KOPT-K1 (cell line): ENCODE data around the gene PIGU.
A peak's percentile ranks its signal among the peaks of the same experiment; 100 is the strongest.

ENCODE experiments used
- H3K27ac ChIP-seq: fragments of 200-600 bp; sonication (generic); 2 replicates; pipeline ENCODE4 v1.5.1; 2016; ENCODE audit warnings: antibody characterized with exemption, mild to moderate bottlenecking, low read depth, low read length; ENCODE audit not compliant: poor library complexity, severe bottlenecking
- H3K36me3 ChIP-seq: fragments of 200-600 bp; sonication (generic); 2 replicates; pipeline ENCODE4 v1.5.1; 2017; ENCODE audit warnings: antibody characterized with exemption, mild to moderate bottlenecking, low read length, moderate library complexity; ENCODE audit not compliant: insufficient read depth
- H3K9me3 ChIP-seq: fragments of 200-600 bp; sonication (generic); 2 replicates; pipeline ENCODE4 v1.5.1; 2017; ENCODE audit warnings: antibody characterized with exemption, low read length, mild to moderate bottlenecking; ENCODE audit not compliant: insufficient read depth, poor library complexity, severe bottlenecking

Gene PIGU

GRCh38 chr20:34574426-34574825 lies 102.5 kb downstream of the PIGU start:
- no peak overlapping the region for H3K27ac ChIP-seq
- peaks cover 56% of the 10 kb centered on the region for H3K36me3 ChIP-seq
- no peaks in the 10 kb centered on the region for H3K9me3 ChIP-seq

GRCh38 chr20:34573541-34574300 lies 103.2 kb downstream of the PIGU start:
- Histone ChIP-seq H3K36me3 (peaks cover 50% of the 10 kb centered on the region), H3K9me3 (no peaks in the 10 kb centered on the region), H3K27ac (no peak overlapping the region)

GRCh38 chr20:34571753-34572152 lies 105.1 kb downstream of the PIGU start:
- H3K36me3 ChIP-seq: peaks cover 58% of the 10 kb centered on the region
- H3K9me3 ChIP-seq: no peaks in the 10 kb centered on the region
- H3K27ac ChIP-seq: peak overlapping the region; percentile 12

GRCh38 chr20:34570859-34571306 lies 106.0 kb downstream of the PIGU start:
- Histone ChIP-seq H3K36me3 (peaks cover 58% of the 10 kb centered on the region), H3K27ac (peak overlapping the region; percentile 12), H3K9me3 (no peaks in the 10 kb centered on the region)

GRCh38 chr20:34569598-34569997 lies 107.3 kb downstream of the PIGU start:
- Histone ChIP-seq H3K9me3 (no peaks in the 10 kb centered on the region), H3K27ac (no peak overlapping the region), H3K36me3 (peaks cover 48% of the 10 kb centered on the region)

GRCh38 chr20:34567892-34568865 lies 108.7 kb downstream of the PIGU start:
- peaks cover 37% of the 10 kb centered on the region for H3K36me3 ChIP-seq
- H3K9me3 ChIP-seq: no peaks in the 10 kb centered on the region
- H3K27ac ChIP-seq: no peak overlapping the region

- no peaks in the 10 kb centered on the region for H3K9me3 ChIP-seq
- H3K27ac ChIP-seq: no peak overlapping the region
- peaks cover 38% of the 10 kb centered on the region for H3K36me3 ChIP-seq
These were observed 109.7 kb downstream of the PIGU start for GRCh38 chr20:34566978-34567891.

- peaks cover 46% of the 10 kb centered on the region for H3K36me3 ChIP-seq
- no peak overlapping the region for H3K27ac ChIP-seq
- no peaks in the 10 kb centered on the region for H3K9me3 ChIP-seq
These were observed 112.1 kb downstream of the PIGU start for GRCh38 chr20:34564833-34565232.

GRCh38 chr20:34562641-34563040 lies 114.3 kb downstream of the PIGU start:
- H3K36me3 ChIP-seq: peaks cover 38% of the 10 kb centered on the region
- H3K9me3 ChIP-seq: no peaks in the 10 kb centered on the region
- no peak overlapping the region for H3K27ac ChIP-seq

- H3K9me3 ChIP-seq: no peaks in the 10 kb centered on the region
- no peak overlapping the region for H3K27ac ChIP-seq
- peaks cover 37% of the 10 kb centered on the region for H3K36me3 ChIP-seq
These were observed 115.2 kb downstream of the PIGU start for GRCh38 chr20:34561661-34562060.

- peaks cover 37% of the 10 kb centered on the region for H3K36me3 ChIP-seq
- H3K9me3 ChIP-seq: no peaks in the 10 kb centered on the region
- no peak overlapping the region for H3K27ac ChIP-seq
These were observed 116.3 kb downstream of the PIGU start for GRCh38 chr20:34560614-34561013.

GRCh38 chr20:34560141-34560523 lies 116.8 kb downstream of the PIGU start:
- H3K27ac ChIP-seq: no peak overlapping the region
- H3K9me3 ChIP-seq: no peaks in the 10 kb centered on the region
- H3K36me3 ChIP-seq: peaks cover 37% of the 10 kb centered on the region

GRCh38 chr20:34559311-34560140 lies 117.4 kb downstream of the PIGU start:
- peaks cover 37% of the 10 kb centered on the region for H3K36me3 ChIP-seq
- H3K9me3 ChIP-seq: no peaks in the 10 kb centered on the region
- H3K27ac ChIP-seq: no peak overlapping the region
